K562 (cell line): ENCODE results near the gene SATB2. TPM values are rescaled to one million over a fixed set of nuclear protein-coding genes. Genes with fewer than 3 reads are reported as not detected.

Source experiments
- ATAC-seq: fragments of 200-7000 bp; cut with Tn5 transposase; 3 replicates; pipeline ENCODE4 v1.9.1; 2020; ENCODE audit warnings: moderate library complexity
- BruUV-seq: library from RNA; stranded (reverse); fragments of 400-500 nt; replicated peaks from 2 replicates; lab custom pipeline; 2021; lab: Mats Ljungman, UMichigan
- CTCF ChIA-PET: fragments of 300-600 bp; formaldehyde crosslinking; extraction: SDS; loops from one replicate; lab custom pipeline; 2021; ENCODE audit warnings: low intra/inter-chr PET ratio; lab: Yijun Ruan, JAX
- POLR2A ChIA-PET: fragments of 300-600, 350-650 bp; sonication (Branson Sonifier 250); formaldehyde crosslinking; extraction: SDS; loops from one replicate; lab custom pipeline; 2021; ENCODE audit warnings: antibody characterized with exemption, inconsistent platforms; lab: Yijun Ruan, JAX
- DNase-seq, 4 experiments: peaks; one replicate each; pipeline versions ENCODE4 v3.0.0 to v3.0.0-alpha.2; 2011 to 2018; ENCODE audit warnings: low spot score in 3 of 4, mixed read lengths in 3 of 4; ENCODE audit errors: extremely low read depth in 1 of 4
- FAIRE-seq: peaks from 2 replicates; lab custom pipeline; 2011; peaks lifted over from hg19 to GRCh38; lab: Jason Lieb, UNC
- H2AFZ ChIP-seq: 2 replicates; pipeline ENCODE4 v1.6.0; 2011; ENCODE audit warnings: low read depth, low read length, control low read depth, inconsistent platforms
- H3K27ac ChIP-seq: fragments of 200-600 bp; 3 replicates; pipeline ENCODE4 v1.8.0; 2011; ENCODE audit warnings: low read depth, mild to moderate bottlenecking, control low read depth, inconsistent platforms, low read length, moderate library complexity, mixed read lengths; ENCODE audit errors: extremely low read depth
- H3K27me3 ChIP-seq, 2 experiments: fragments of 300-600 bp in 1 of 2; 2 replicates in 1 of 2; 3 replicates in 1 of 2; pipeline versions ENCODE4 v1.6.0 to v1.8.0; 2011; ENCODE audit warnings: inconsistent platforms in 2 of 2, low read length in 2 of 2, mild to moderate bottlenecking in 1 of 2, mixed read lengths in 1 of 2, moderate library complexity in 1 of 2; ENCODE audit not compliant: control insufficient read depth in 2 of 2, insufficient read depth in 2 of 2
- H3K36me3 ChIP-seq: fragments of 300-600 bp; 3 replicates; pipeline ENCODE4 v1.8.0; 2011; ENCODE audit warnings: mild to moderate bottlenecking, low read length, inconsistent platforms; ENCODE audit not compliant: control insufficient read depth, insufficient read depth
- H3K4me1 ChIP-seq, 2 experiments: fragments of 200-600 bp in 1 of 2; replicated peaks in 1 of 2; 2 replicates in 1 of 2; 3 replicates in 1 of 2; pipeline versions ENCODE4 v1.5.1 to v1.8.0; 2011; ENCODE audit warnings: inconsistent platforms in 2 of 2, low read length in 2 of 2, mild to moderate bottlenecking in 1 of 2, mixed read lengths in 1 of 2, moderate library complexity in 1 of 2; ENCODE audit not compliant: control insufficient read depth in 2 of 2, insufficient read depth in 2 of 2
- H3K4me2 ChIP-seq: 2 replicates; pipeline ENCODE4 v1.6.1; 2011; ENCODE audit warnings: low read length, control low read depth, inconsistent platforms, mixed read lengths; ENCODE audit not compliant: insufficient read depth
- H3K4me3 ChIP-seq: fragments of 200-600 bp; sonication (generic), shearing (Covaris generic); 2 replicates; pipeline ENCODE4 v1.5.1; 2016; ENCODE audit warnings: control low read depth, inconsistent platforms
- H3K79me2 ChIP-seq: fragments of 200-600 bp; 3 replicates; pipeline ENCODE4 v1.8.0; 2011; ENCODE audit warnings: low read length, inconsistent platforms; ENCODE audit not compliant: control insufficient read depth, insufficient read depth
- H3K9ac ChIP-seq, 2 experiments: 2 replicates each; pipeline versions ENCODE4 v1.6.0 to v1.6.1; 2011; ENCODE audit warnings: low read depth in 2 of 2, low read length in 2 of 2, control low read depth in 1 of 2, inconsistent platforms in 1 of 2, mild to moderate bottlenecking in 1 of 2, mixed read lengths in 1 of 2; ENCODE audit not compliant: insufficient read depth in 1 of 2
- H3K9me1 ChIP-seq: one replicate; pipeline ENCODE4 v1.6.0; 2011; ENCODE audit warnings: inconsistent platforms, mild to moderate bottlenecking, low read length, moderate library complexity; ENCODE audit not compliant: control insufficient read depth, insufficient read depth
- H3K9me3 ChIP-seq: replicated peaks from 2 replicates; pipeline ENCODE4 v1.5.1; 2011; ENCODE audit warnings: low read depth, low read length, inconsistent platforms; ENCODE audit not compliant: control insufficient read depth, insufficient read depth
- H4K20me1 ChIP-seq: replicated peaks from 2 replicates; pipeline ENCODE4 v1.6.1; 2011; ENCODE audit warnings: low read length, inconsistent platforms, mixed read lengths; ENCODE audit not compliant: control insufficient read depth, insufficient read depth
- EHMT2 ChIP-seq: fragments of 450-650 bp; IDR thresholded peaks from 2 replicates; pipeline ENCODE4 v1.6.1; 2018; ENCODE audit warnings: antibody characterized with exemption
- ETS2 ChIP-seq: IDR thresholded peaks from 2 replicates; pipeline ENCODE4 v1.6.1; 2016; ENCODE audit warnings: borderline replicate concordance, missing genetic modification characterization, mild to moderate bottlenecking, moderate library complexity, missing compliant biosample characterization; ENCODE audit not compliant: poor library complexity, severe bottlenecking
- ILF3 ChIP-seq: fragments of 450-650 bp; IDR thresholded peaks from 2 replicates; pipeline ENCODE4 v1.6.1; 2018; ENCODE audit warnings: antibody characterized with exemption, mild to moderate bottlenecking, moderate library complexity, borderline replicate concordance
- NCOA4 ChIP-seq: fragments of 450-650 bp; IDR thresholded peaks from 2 replicates; pipeline ENCODE4 v1.6.1; 2018; ENCODE audit warnings: mild to moderate bottlenecking; ENCODE audit not compliant: partially characterized antibody
- PTRF ChIP-seq: fragments of 450-650 bp; IDR thresholded peaks from 2 replicates; pipeline ENCODE4 v1.6.1; 2016; ENCODE audit warnings: mild to moderate bottlenecking, missing genetic modification characterization, missing compliant biosample characterization
- ZNF146 ChIP-seq: IDR thresholded peaks from one replicate; pipeline ENCODE4 v1.6.1; 2018; ENCODE audit warnings: missing compliant biosample characterization; ENCODE audit not compliant: unreplicated experiment
- ZNF583 ChIP-seq: fragments of 250-450 bp; sonication (Bioruptor Pico); IDR thresholded peaks from 2 replicates; pipeline ENCODE4 v1.4.0; 2020
- ZSCAN32 ChIP-seq: fragments of 450-650 bp; formaldehyde crosslinking; IDR thresholded peaks from 2 replicates; pipeline ENCODE4 v1.4.0; 2020; ENCODE audit warnings: mild to moderate bottlenecking, moderate library complexity
- ZZZ3 ChIP-seq: fragments of 450-650 bp; IDR thresholded peaks from 2 replicates; pipeline ENCODE4 v1.6.1; 2016; ENCODE audit warnings: antibody characterized with exemption, mild to moderate bottlenecking, moderate library complexity
- WGBS: fragments of 100-300 bp; shearing (Covaris generic); methylation state at CpG from one replicate; pipeline ENCODE4 v1.1.6; 2016; ENCODE audit warnings: low coverage, mixed read lengths; ENCODE audit not compliant: insufficient coverage; ENCODE audit errors: missing lambda C conversion rate; 5-methylcytosine and 5-hydroxymethylcytosine counted together
- in situ Hi-C: fragments of 300-500 bp; cut with MboI; formaldehyde crosslinking; loops from 4 replicates; pipeline ENCODE4 v1.15.0; 2018; ENCODE audit warnings: inconsistent platforms, mixed read lengths
- intact Hi-C: fragments of 100-400 bp; cut with micrococcal nuclease; formaldehyde crosslinking; loops from 2 replicates; pipeline ENCODE4 v1.14.2; 2022
- polyA plus RNA-seq, 8 experiments: library from polyadenylated mRNA; depleted of rRNA in 4 of 8; stranded (reverse) in 5 of 8; unstranded in 3 of 8; fragments of >200 nt; fragmentation: Nextera tagmentation in 2 of 8; fragmentation: Illumina TruSeq in 1 of 8; extraction: Ambion mirVana in 2 of 8; extraction: Trizol in 1 of 8; gene quantifications; 2 replicates each; pipeline versions ENCODE4 v1.2.1 to v1.2.3, GENCODE V29; 2011 to 2014; ENCODE audit warnings: inconsistent platforms in 1 of 8, missing spikeins in 1 of 8
- total RNA-seq, 7 experiments: library from RNA; depleted of rRNA in 6 of 7; stranded (reverse); fragments of >200 nt in 6 of 7; fragmentation: Illumina TruSeq in 2 of 7; extraction: Trizol in 2 of 7; gene quantifications; 2 replicates each; pipeline versions ENCODE4 v1.2.1 to v1.2.3, GENCODE V29; 2011 to 2021; ENCODE audit warnings: low replicate concordance in 1 of 7
- TF ChIP-seq, protein P1 (sequence below): fragments of 450-650 bp; IDR thresholded peaks from 2 replicates; pipeline ENCODE4 v1.6.1; 2016; ENCODE audit warnings: mild to moderate bottlenecking, moderate library complexity

SATB2 gene
- total and polyA plus RNA-seq, 9 of the 15 experiments (the other 6 are each of a cell fraction or from before 2014, with no cell fraction given) = 4.5 to 34.0 (median 15.1) TPM

DNA sequence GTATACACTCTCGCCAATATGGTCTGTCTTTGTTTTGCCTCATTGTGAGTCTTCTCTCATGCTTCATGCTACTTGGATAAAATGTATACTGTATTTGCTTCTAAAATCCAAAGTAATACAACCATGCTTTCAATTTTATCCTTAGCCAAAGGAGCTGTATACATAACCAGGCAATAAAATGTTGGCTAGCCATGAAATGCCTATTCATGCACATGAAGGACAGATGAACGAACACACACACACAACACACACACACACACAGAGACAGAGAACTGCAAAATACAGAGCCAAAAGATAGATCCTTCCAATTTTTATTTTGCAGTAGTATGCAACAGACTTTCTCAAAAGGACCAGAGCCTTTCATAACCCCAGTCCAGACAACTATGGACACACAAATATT lies 113.7 kb downstream of the SATB2 start:
- TF ChIP-seq ZNF583 (CRISPR knock-in tag) (no peak), EHMT2 (no peak), ILF3 (no peak), NCOA4 (no peak), ZSCAN32 (no peak), PTRF (tag) (no peak), ZZZ3 (no peak), ETS2 (tag) (no peak), ZNF146 (CRISPR knock-in tag) (no peak)
- TF ChIP-seq, protein P1, sequence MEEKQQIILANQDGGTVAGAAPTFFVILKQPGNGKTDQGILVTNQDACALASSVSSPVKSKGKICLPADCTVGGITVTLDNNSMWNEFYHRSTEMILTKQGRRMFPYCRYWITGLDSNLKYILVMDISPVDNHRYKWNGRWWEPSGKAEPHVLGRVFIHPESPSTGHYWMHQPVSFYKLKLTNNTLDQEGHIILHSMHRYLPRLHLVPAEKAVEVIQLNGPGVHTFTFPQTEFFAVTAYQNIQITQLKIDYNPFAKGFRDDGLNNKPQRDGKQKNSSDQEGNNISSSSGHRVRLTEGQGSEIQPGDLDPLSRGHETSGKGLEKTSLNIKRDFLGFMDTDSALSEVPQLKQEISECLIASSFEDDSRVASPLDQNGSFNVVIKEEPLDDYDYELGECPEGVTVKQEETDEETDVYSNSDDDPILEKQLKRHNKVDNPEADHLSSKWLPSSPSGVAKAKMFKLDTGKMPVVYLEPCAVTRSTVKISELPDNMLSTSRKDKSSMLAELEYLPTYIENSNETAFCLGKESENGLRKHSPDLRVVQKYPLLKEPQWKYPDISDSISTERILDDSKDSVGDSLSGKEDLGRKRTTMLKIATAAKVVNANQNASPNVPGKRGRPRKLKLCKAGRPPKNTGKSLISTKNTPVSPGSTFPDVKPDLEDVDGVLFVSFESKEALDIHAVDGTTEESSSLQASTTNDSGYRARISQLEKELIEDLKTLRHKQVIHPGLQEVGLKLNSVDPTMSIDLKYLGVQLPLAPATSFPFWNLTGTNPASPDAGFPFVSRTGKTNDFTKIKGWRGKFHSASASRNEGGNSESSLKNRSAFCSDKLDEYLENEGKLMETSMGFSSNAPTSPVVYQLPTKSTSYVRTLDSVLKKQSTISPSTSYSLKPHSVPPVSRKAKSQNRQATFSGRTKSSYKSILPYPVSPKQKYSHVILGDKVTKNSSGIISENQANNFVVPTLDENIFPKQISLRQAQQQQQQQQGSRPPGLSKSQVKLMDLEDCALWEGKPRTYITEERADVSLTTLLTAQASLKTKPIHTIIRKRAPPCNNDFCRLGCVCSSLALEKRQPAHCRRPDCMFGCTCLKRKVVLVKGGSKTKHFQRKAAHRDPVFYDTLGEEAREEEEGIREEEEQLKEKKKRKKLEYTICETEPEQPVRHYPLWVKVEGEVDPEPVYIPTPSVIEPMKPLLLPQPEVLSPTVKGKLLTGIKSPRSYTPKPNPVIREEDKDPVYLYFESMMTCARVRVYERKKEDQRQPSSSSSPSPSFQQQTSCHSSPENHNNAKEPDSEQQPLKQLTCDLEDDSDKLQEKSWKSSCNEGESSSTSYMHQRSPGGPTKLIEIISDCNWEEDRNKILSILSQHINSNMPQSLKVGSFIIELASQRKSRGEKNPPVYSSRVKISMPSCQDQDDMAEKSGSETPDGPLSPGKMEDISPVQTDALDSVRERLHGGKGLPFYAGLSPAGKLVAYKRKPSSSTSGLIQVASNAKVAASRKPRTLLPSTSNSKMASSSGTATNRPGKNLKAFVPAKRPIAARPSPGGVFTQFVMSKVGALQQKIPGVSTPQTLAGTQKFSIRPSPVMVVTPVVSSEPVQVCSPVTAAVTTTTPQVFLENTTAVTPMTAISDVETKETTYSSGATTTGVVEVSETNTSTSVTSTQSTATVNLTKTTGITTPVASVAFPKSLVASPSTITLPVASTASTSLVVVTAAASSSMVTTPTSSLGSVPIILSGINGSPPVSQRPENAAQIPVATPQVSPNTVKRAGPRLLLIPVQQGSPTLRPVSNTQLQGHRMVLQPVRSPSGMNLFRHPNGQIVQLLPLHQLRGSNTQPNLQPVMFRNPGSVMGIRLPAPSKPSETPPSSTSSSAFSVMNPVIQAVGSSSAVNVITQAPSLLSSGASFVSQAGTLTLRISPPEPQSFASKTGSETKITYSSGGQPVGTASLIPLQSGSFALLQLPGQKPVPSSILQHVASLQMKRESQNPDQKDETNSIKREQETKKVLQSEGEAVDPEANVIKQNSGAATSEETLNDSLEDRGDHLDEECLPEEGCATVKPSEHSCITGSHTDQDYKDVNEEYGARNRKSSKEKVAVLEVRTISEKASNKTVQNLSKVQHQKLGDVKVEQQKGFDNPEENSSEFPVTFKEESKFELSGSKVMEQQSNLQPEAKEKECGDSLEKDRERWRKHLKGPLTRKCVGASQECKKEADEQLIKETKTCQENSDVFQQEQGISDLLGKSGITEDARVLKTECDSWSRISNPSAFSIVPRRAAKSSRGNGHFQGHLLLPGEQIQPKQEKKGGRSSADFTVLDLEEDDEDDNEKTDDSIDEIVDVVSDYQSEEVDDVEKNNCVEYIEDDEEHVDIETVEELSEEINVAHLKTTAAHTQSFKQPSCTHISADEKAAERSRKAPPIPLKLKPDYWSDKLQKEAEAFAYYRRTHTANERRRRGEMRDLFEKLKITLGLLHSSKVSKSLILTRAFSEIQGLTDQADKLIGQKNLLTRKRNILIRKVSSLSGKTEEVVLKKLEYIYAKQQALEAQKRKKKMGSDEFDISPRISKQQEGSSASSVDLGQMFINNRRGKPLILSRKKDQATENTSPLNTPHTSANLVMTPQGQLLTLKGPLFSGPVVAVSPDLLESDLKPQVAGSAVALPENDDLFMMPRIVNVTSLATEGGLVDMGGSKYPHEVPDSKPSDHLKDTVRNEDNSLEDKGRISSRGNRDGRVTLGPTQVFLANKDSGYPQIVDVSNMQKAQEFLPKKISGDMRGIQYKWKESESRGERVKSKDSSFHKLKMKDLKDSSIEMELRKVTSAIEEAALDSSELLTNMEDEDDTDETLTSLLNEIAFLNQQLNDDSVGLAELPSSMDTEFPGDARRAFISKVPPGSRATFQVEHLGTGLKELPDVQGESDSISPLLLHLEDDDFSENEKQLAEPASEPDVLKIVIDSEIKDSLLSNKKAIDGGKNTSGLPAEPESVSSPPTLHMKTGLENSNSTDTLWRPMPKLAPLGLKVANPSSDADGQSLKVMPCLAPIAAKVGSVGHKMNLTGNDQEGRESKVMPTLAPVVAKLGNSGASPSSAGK = no peak
- no peak overlapping the region for H3K27ac ChIP-seq
- no peaks in the 10 kb centered on the region for H3K9me1 ChIP-seq
- ATAC-seq = no peak
- peaks cover 44% of the 10 kb centered on the region for H3K36me3 ChIP-seq
- BruUV-seq = no TSS peak
- no peak for FAIRE-seq
- no peak overlapping the region for H3K4me2 ChIP-seq
- 89% methylated on average over 2 of the region's 2 CpGs for WGBS
- POLR2A ChIA-PET = no interaction called here
- CTCF ChIA-PET = no interaction called here
- DNase-seq = no peak
- no peak overlapping the region for H2AFZ ChIP-seq
- no peaks in the 10 kb centered on the region for H3K27me3 ChIP-seq
- intact Hi-C loops = no loop called here
- H3K4me1 ChIP-seq = no peaks in the 10 kb centered on the region
- in situ Hi-C loops = no loop called here
- H3K4me3 ChIP-seq = no peak overlapping the region
- no peak overlapping the region for H3K9ac ChIP-seq
- no peaks in the 10 kb centered on the region for H3K9me3 ChIP-seq
- no peaks in the 10 kb centered on the region for H3K79me2 ChIP-seq
- H4K20me1 ChIP-seq = no peaks in the 10 kb centered on the region
